Osteoblast (primary cell): ENCODE measurements around the gene ABHD15. TPM values are rescaled to one million over a fixed set of nuclear protein-coding genes. Genes with fewer than 3 reads are reported as not detected.

Experiments used
- DNase-seq: peaks from one replicate; pipeline ENCODE4 v3.0.0; 2011; ENCODE audit warnings: low spot score, mixed read lengths; ENCODE audit not compliant: insufficient read length; ENCODE audit errors: missing footprints
- H2AFZ ChIP-seq: 2 replicates; pipeline ENCODE4 v1.6.0; 2011; ENCODE audit warnings: mild to moderate bottlenecking, low read length
- H3K27ac ChIP-seq: 2 replicates; pipeline ENCODE4 v1.5.1; 2011; ENCODE audit warnings: mild to moderate bottlenecking, low read depth, low read length, moderate library complexity
- H3K27me3 ChIP-seq: 2 replicates; pipeline ENCODE4 v1.6.0; 2012; ENCODE audit warnings: mild to moderate bottlenecking, control low read depth, inconsistent platforms, low read length, moderate library complexity; ENCODE audit not compliant: insufficient read depth
- H3K36me3 ChIP-seq: 2 replicates; pipeline ENCODE4 v1.5.1; 2011; ENCODE audit warnings: mild to moderate bottlenecking, low read length, control low read depth, moderate library complexity; ENCODE audit not compliant: insufficient read depth
- H3K4me1 ChIP-seq: 2 replicates; pipeline ENCODE4 v1.5.1; 2011; ENCODE audit warnings: mild to moderate bottlenecking, low read length, control low read depth, moderate library complexity; ENCODE audit not compliant: insufficient read depth
- H3K4me2 ChIP-seq: 2 replicates; pipeline ENCODE4 v1.6.0; 2011; ENCODE audit warnings: mild to moderate bottlenecking, low read length; ENCODE audit not compliant: insufficient read depth
- H3K4me3 ChIP-seq: fragments of 200-600 bp; sonication (generic); 3 replicates; pipeline ENCODE4 v1.5.1; 2012; ENCODE audit warnings: mild to moderate bottlenecking, low read length, inconsistent platforms; ENCODE audit not compliant: insufficient read depth
- H3K79me2 ChIP-seq: 2 replicates; pipeline ENCODE4 v1.6.0; 2012; ENCODE audit warnings: mild to moderate bottlenecking, low read length, control low read depth, inconsistent platforms; ENCODE audit not compliant: insufficient read depth
- H3K9me3 ChIP-seq: 2 replicates; pipeline ENCODE4 v1.5.1; 2011; ENCODE audit warnings: low read depth, low read length, control low read depth
- H4K20me1 ChIP-seq: 2 replicates; pipeline ENCODE4 v1.6.0; 2012; ENCODE audit warnings: mild to moderate bottlenecking, low read length, control low read depth; ENCODE audit not compliant: insufficient read depth
- CTCF ChIP-seq: IDR thresholded peaks from 2 replicates; pipeline ENCODE4 v1.5.1; 2011; ENCODE audit warnings: mild to moderate bottlenecking, low read depth, low read length, moderate library complexity; ENCODE audit errors: extremely low read depth
- total RNA-seq: library from RNA; depleted of rRNA; stranded (reverse); fragments of >200 nt; gene quantifications from 2 replicates; pipeline ENCODE4 v1.2.3, GENCODE V29; 2012

ABHD15 gene
- total RNA-seq, 1 donor, result 9.4 TPM

GRCh38 chr17:29567304-29567553 lies 392 bp upstream of the ABHD15 start:
- no peaks in the 10 kb centered on the region for H4K20me1 ChIP-seq
- H3K4me1 ChIP-seq, result peaks cover 21% of the 10 kb centered on the region
- peak overlapping the region; percentile 61 for H2AFZ ChIP-seq
- H3K4me3 ChIP-seq, result peak overlapping the region; percentile 80
- peak overlapping the region; percentile 90 for H3K4me2 ChIP-seq
- DNase-seq, result no peak
- no peaks in the 10 kb centered on the region for H3K9me3 ChIP-seq
- peaks cover 12% of the 10 kb centered on the region for H3K36me3 ChIP-seq
- TF ChIP-seq CTCF, result no peak
- H3K79me2 ChIP-seq, result peaks cover 2% of the 10 kb centered on the region
- no peaks in the 10 kb centered on the region for H3K27me3 ChIP-seq
- no peak overlapping the region for H3K27ac ChIP-seq

GRCh38 chr17:29565643-29566472 lies 979 bp downstream of the ABHD15 start:
- Histone ChIP-seq H3K4me3 (peak overlapping the region; percentile 72), H3K27ac (no peak overlapping the region), H3K9me3 (no peaks in the 10 kb centered on the region), H2AFZ (peak overlapping the region; percentile 78), H3K4me2 (peak overlapping the region; percentile 77), H4K20me1 (peaks cover 5% of the 10 kb centered on the region), H3K79me2 (peaks cover 2% of the 10 kb centered on the region), H3K4me1 (peaks cover 17% of the 10 kb centered on the region), H3K27me3 (no peaks in the 10 kb centered on the region), H3K36me3 (peaks cover 10% of the 10 kb centered on the region)
- peak; percentile 7 for TF ChIP-seq CTCF
- DNase-seq, result peak; percentile 89

- peaks cover 5% of the 10 kb centered on the region for H3K36me3 ChIP-seq
- no peak for DNase-seq
- H3K4me1 ChIP-seq, result peaks cover 9% of the 10 kb centered on the region
These were observed 3.0 kb downstream of the ABHD15 start for GRCh38 chr17:29563816-29564215.

GRCh38 chr17:29562615-29563014 lies 4.2 kb downstream of the ABHD15 start:
- no peaks in the 10 kb centered on the region for H3K9me3 ChIP-seq
- no peak overlapping the region for H3K4me3 ChIP-seq
- no peaks in the 10 kb centered on the region for H3K27me3 ChIP-seq
- H4K20me1 ChIP-seq, result peaks cover 5% of the 10 kb centered on the region
- no peaks in the 10 kb centered on the region for H3K79me2 ChIP-seq
- H3K27ac ChIP-seq, result no peak overlapping the region
- H3K4me2 ChIP-seq, result no peak overlapping the region
- H3K4me1 ChIP-seq, result peaks cover 8% of the 10 kb centered on the region
- DNase-seq, result peak; percentile 19
- no peak for TF ChIP-seq CTCF
- no peak overlapping the region for H2AFZ ChIP-seq
- peaks cover 5% of the 10 kb centered on the region for H3K36me3 ChIP-seq

More at GRCh38 chr17:29563816-29564215, 3.0 kb downstream of the ABHD15 start:
- no peak for TF ChIP-seq CTCF
- Histone ChIP-seq H3K27me3 (no peaks in the 10 kb centered on the region), H3K4me2 (no peak overlapping the region), H2AFZ (no peak overlapping the region), H4K20me1 (peaks cover 5% of the 10 kb centered on the region), H3K9me3 (no peaks in the 10 kb centered on the region), H3K27ac (no peak overlapping the region), H3K79me2 (no peaks in the 10 kb centered on the region), H3K4me3 (no peak overlapping the region)
